Measurements from ENCODE around the gene CAVIN4. TPM values are rescaled to one million over a fixed set of nuclear protein-coding genes. Genes with fewer than 3 reads are reported as not detected.

Gene CAVIN4
- total and polyA plus RNA-seq, 9 of the 15 experiments (the other 6 are each of a cell fraction or from before 2014, with no cell fraction given) = 0.06 to 0.29 (median 0.18) TPM

DNA sequence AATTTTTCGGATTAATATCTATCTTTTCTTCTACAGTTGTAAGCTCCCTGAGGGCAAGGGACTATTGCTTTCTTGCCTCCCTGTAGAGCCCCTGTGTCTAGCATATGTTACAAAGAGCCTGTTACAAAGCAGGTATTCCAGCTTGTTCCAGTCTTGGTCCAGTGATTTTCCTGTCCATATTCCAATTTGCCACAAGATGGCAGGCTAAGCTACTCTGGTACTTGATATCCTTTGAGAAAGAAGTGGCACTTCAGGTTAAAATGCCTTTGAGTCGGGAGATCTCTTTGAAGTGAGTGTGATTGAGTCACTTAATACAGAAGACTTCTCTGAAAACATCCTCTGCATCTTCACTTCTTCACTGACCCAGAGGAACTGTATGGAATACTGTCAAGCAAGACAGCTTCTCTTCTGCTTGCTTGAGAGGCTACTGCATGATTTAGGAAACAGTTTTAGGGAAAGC is 24.5 kb downstream of the CAVIN4 start:
- intact Hi-C loops (cut with micrococcal nuclease) (loop anchor here (1.0 to 10.0 kb wide), 2 partner anchors 632 to 709 kb away; no protein-coding TSS in a partner anchor), in situ Hi-C loops (cut with MboI) (loop anchor here (10.0 kb wide), 1 partner anchor 702 kb away; no protein-coding TSS in a partner anchor)
- Histone ChIP-seq H3K9me1 (ENCODE audit: control insufficient read depth, insufficient read depth, low read length) (no peaks in the 10 kb centered on the region), H2AFZ (ENCODE audit: low read depth, low read length) (no peak overlapping the region), H3K27ac (ENCODE audit: extremely low read depth, low read depth, low read length) (no peak overlapping the region), H3K36me3 (ENCODE audit: control insufficient read depth, insufficient read depth, low read length) (no peaks in the 10 kb centered on the region), H3K4me2 (ENCODE audit: insufficient read depth, low read length) (no peak overlapping the region), H3K9me3 (replicated peaks; ENCODE audit: control insufficient read depth, insufficient read depth, low read depth, low read length) (no peaks in the 10 kb centered on the region), H3K9ac (ENCODE audit: insufficient read depth in 1 of 2, low read depth in 2 of 2, low read length in 2 of 2) (no peak overlapping the region), H3K4me3 (no peak overlapping the region), H3K4me1 (replicated peaks in 1 of 2; ENCODE audit: control insufficient read depth in 2 of 2, insufficient read depth in 2 of 2, low read length in 2 of 2) (peaks cover 6% of the 10 kb centered on the region in 2 experiments; a peak in 3 of 5 replicates), H3K79me2 (ENCODE audit: control insufficient read depth, insufficient read depth, low read length) (no peaks in the 10 kb centered on the region), H4K20me1 (replicated peaks; ENCODE audit: control insufficient read depth, insufficient read depth, low read length) (no peaks in the 10 kb centered on the region), H3K27me3 (ENCODE audit: control insufficient read depth in 2 of 2, insufficient read depth in 2 of 2, low read length in 2 of 2) (no peaks in the 10 kb centered on the region)
- FAIRE-seq (peak; percentile 85), ATAC-seq (peak; percentile 54), DNase-seq (ENCODE audit: extremely low read depth in 1 of 4, low spot score in 3 of 4) (peak; percentile 31 to 55 (median 36))
- BruUV-seq (replicated peaks) = no TSS peak
- CTCF ChIA-PET (ENCODE audit: low intra/inter-chr PET ratio) = interaction anchor here (0.6 to 2.9 kb wide), 5 partner anchors 633 to 1439 kb away, joined by 3 to 19 read pairs (median 3); no protein-coding TSS in a partner anchor
- POLR2A ChIA-PET = interaction anchor here (0.7 to 1.3 kb wide), 3 partner anchors 12 to 710 kb away, joined by 3 to 7 read pairs (median 4); no protein-coding TSS in a partner anchor
- WGBS (ENCODE audit: insufficient coverage, low coverage, missing lambda C conversion rate) = 0% methylated on average over 2 of the region's 2 CpGs
- TF ChIP-seq RAD21 (CRISPR knock-in tag; conservative IDR thresholded peaks at IDR 0.05 in 1 of 2, IDR thresholded peaks at IDR 0.05 in 1 of 2) (peak; percentile 53 to 74), SMC3 (conservative IDR thresholded peaks at IDR 0.05; ENCODE audit: insufficient read depth, low read depth, low read length) (0 out of 2 replicates have a peak, but pooled peaks have one; percentile 26), KLF13 (tag; IDR thresholded peaks at IDR 0.05; ENCODE audit: borderline replicate concordance, low read depth) (no peak), E2F3 (CRISPR knock-in tag; IDR thresholded peaks at IDR 0.05) (no peak), PHB2 (IDR thresholded peaks at IDR 0.05; ENCODE audit: low read depth) (no peak), CEBPB (tag; IDR thresholded peaks at IDR 0.05) (no peak), CBX2 (IDR thresholded peaks at IDR 0.05; ENCODE audit: insufficient read depth, low read length, poor library complexity, severe bottlenecking) (no peak), ZNF740 (CRISPR knock-in tag; IDR thresholded peaks at IDR 0.05) (no peak), ZNF740 (tag; IDR thresholded peaks at IDR 0.05) (no peak), AFF4 (CRISPR knock-in tag; IDR thresholded peaks at IDR 0.05) (no peak), DEAF1 (CRISPR knock-in tag; IDR thresholded peaks at IDR 0.05) (peak; percentile 60)
- TF ChIP-seq, protein P1, sequence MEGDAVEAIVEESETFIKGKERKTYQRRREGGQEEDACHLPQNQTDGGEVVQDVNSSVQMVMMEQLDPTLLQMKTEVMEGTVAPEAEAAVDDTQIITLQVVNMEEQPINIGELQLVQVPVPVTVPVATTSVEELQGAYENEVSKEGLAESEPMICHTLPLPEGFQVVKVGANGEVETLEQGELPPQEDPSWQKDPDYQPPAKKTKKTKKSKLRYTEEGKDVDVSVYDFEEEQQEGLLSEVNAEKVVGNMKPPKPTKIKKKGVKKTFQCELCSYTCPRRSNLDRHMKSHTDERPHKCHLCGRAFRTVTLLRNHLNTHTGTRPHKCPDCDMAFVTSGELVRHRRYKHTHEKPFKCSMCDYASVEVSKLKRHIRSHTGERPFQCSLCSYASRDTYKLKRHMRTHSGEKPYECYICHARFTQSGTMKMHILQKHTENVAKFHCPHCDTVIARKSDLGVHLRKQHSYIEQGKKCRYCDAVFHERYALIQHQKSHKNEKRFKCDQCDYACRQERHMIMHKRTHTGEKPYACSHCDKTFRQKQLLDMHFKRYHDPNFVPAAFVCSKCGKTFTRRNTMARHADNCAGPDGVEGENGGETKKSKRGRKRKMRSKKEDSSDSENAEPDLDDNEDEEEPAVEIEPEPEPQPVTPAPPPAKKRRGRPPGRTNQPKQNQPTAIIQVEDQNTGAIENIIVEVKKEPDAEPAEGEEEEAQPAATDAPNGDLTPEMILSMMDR (IDR thresholded peaks at IDR 0.05 in 2 of 3, conservative IDR thresholded peaks at IDR 0.05 in 1 of 3; ENCODE audit: insufficient read depth in 2 of 3, low read depth in 1 of 3, low read length in 3 of 3) = peak; percentile 62 to 68 (median 66); a peak in 5 of 6 replicates
